Loucy (cell line): ENCODE data around the gene NKX1-1.

ENCODE experiments used
- H2AFZ ChIP-seq: fragments of 200-600 bp; sonication (generic); 2 replicates; pipeline ENCODE4 v1.6.0; 2016; ENCODE audit warnings: antibody characterized with exemption, mild to moderate bottlenecking, low read length, moderate library complexity
- H3F3A ChIP-seq: fragments of 200-600 bp; 2 replicates; pipeline ENCODE4 v1.6.0; 2016; ENCODE audit warnings: antibody characterized with exemption, low read depth, mild to moderate bottlenecking
- H3K27me3 ChIP-seq: fragments of 200-600 bp; sonication (generic); 2 replicates; pipeline ENCODE4 v1.6.1; 2014; ENCODE audit warnings: low read length, mild to moderate bottlenecking; ENCODE audit not compliant: insufficient read depth, poor library complexity, severe bottlenecking
- H3K36me3 ChIP-seq: fragments of 200-600 bp; sonication (generic); 2 replicates; pipeline ENCODE4 v1.6.1; 2016; ENCODE audit warnings: low read length; ENCODE audit not compliant: insufficient read depth
- H3K4me1 ChIP-seq: fragments of 200-600 bp; sonication (generic); 2 replicates; pipeline ENCODE4 v1.5.1; 2014; ENCODE audit warnings: low read length, mild to moderate bottlenecking; ENCODE audit not compliant: insufficient read depth, poor library complexity, severe bottlenecking
- H3K4me2 ChIP-seq: fragments of 200-600 bp; sonication (generic); 2 replicates; pipeline ENCODE4 v1.6.0; 2014; ENCODE audit warnings: antibody characterized with exemption, low read length, low read depth, mild to moderate bottlenecking; ENCODE audit not compliant: poor library complexity, severe bottlenecking
- H3K4me3 ChIP-seq: fragments of 200-600 bp; sonication (generic); 2 replicates; pipeline ENCODE4 v1.5.1; 2014; ENCODE audit warnings: low read length, mild to moderate bottlenecking, mixed read lengths; ENCODE audit not compliant: poor library complexity, severe bottlenecking
- H3K79me2 ChIP-seq: fragments of 200-600 bp; sonication (generic); 2 replicates; pipeline ENCODE4 v1.6.1; 2014; ENCODE audit warnings: low read length; ENCODE audit not compliant: insufficient read depth
- H3K9ac ChIP-seq: fragments of 200-600 bp; sonication (generic); 2 replicates; pipeline ENCODE4 v1.6.0; 2014; ENCODE audit warnings: mild to moderate bottlenecking, low read depth, low read length, moderate library complexity; ENCODE audit not compliant: poor library complexity, severe bottlenecking
- H3K9me2 ChIP-seq: fragments of 200-600 bp; sonication (generic); replicated peaks from 2 replicates; pipeline ENCODE4 v1.6.1; 2016; ENCODE audit warnings: low read depth, low read length, mixed read lengths
- H3K9me3 ChIP-seq: fragments of 200-600 bp; sonication (generic); 2 replicates; pipeline ENCODE4 v1.6.1; 2014; ENCODE audit warnings: mild to moderate bottlenecking, antibody characterized with exemption, low read length, low read depth; ENCODE audit not compliant: insufficient read depth
- H4K20me1 ChIP-seq: fragments of 200-600 bp; sonication (generic); 2 replicates; pipeline ENCODE4 v1.6.0; 2014; ENCODE audit warnings: antibody characterized with exemption, low read length, mild to moderate bottlenecking; ENCODE audit not compliant: insufficient read depth, poor library complexity, severe bottlenecking
- CTCF ChIP-seq: fragments of 200-600 bp; sonication (generic); conservative IDR thresholded peaks from 2 replicates; pipeline ENCODE4 v1.5.1; 2014; ENCODE audit warnings: mild to moderate bottlenecking, antibody characterized with exemption, low read length
- EZH2phosphoT487 ChIP-seq: fragments of 200-600 bp; IDR thresholded peaks from 2 replicates; pipeline ENCODE4 v1.6.1; 2018; ENCODE audit warnings: antibody characterized with exemption, mild to moderate bottlenecking, moderate library complexity, borderline replicate concordance

NKX1-1 gene

GRCh38 chr4:1413687-1414479 is 7.6 kb upstream of the NKX1-1 start:
- Histone ChIP-seq H3F3A (no peaks in the 10 kb centered on the region), H3K4me2 (no peak overlapping the region), H3K27me3 (no peaks in the 10 kb centered on the region)

GRCh38 chr4:1413204-1413663 is 7.0 kb upstream of the NKX1-1 start:
- Histone ChIP-seq H2AFZ (no peak overlapping the region), H4K20me1 (no peaks in the 10 kb centered on the region), H3K9me3 (no peaks in the 10 kb centered on the region; the same call in 1 of the 2 replicates), H3K4me3 (no peak overlapping the region), H3K27me3 (no peaks in the 10 kb centered on the region), H3F3A (no peaks in the 10 kb centered on the region), H3K9ac (no peak overlapping the region), H3K4me1 (no peaks in the 10 kb centered on the region), H3K4me2 (no peak overlapping the region), H3K36me3 (no peaks in the 10 kb centered on the region), H3K79me2 (no peaks in the 10 kb centered on the region), H3K9me2 (no peaks in the 10 kb centered on the region)
- TF ChIP-seq CTCF, result no peak
- TF ChIP-seq EZH2phosphoT487, result no peak

More at GRCh38 chr4:1413687-1414479, 7.6 kb upstream of the NKX1-1 start:
- Histone ChIP-seq H4K20me1 (no peaks in the 10 kb centered on the region), H3K36me3 (no peaks in the 10 kb centered on the region), H3K9ac (no peak overlapping the region), H3K79me2 (no peaks in the 10 kb centered on the region), H3K9me2 (no peaks in the 10 kb centered on the region), H2AFZ (no peak overlapping the region), H3K4me3 (no peak overlapping the region), H3K4me1 (no peaks in the 10 kb centered on the region), H3K9me3 (no peaks in the 10 kb centered on the region; the same call in 1 of the 2 replicates)
- TF ChIP-seq CTCF (no peak), EZH2phosphoT487 (no peak)

GRCh38 chr4:1412376-1413203 is 6.3 kb upstream of the NKX1-1 start:
- Histone ChIP-seq H3K79me2 (no peaks in the 10 kb centered on the region), H2AFZ (no peak overlapping the region), H3K27me3 (no peaks in the 10 kb centered on the region), H3K9me2 (no peaks in the 10 kb centered on the region), H3K9ac (no peak overlapping the region), H3K4me3 (no peak overlapping the region), H3F3A (no peaks in the 10 kb centered on the region), H3K9me3 (no peaks in the 10 kb centered on the region; the same call in 1 of the 2 replicates), H4K20me1 (no peaks in the 10 kb centered on the region), H3K4me2 (no peak overlapping the region), H3K4me1 (no peaks in the 10 kb centered on the region), H3K36me3 (no peaks in the 10 kb centered on the region)
- no peak for TF ChIP-seq EZH2phosphoT487
- TF ChIP-seq CTCF, result no peak
